ENCODE results near the gene ATOH7.
"Not testable (repeated sequence)": the region's sequence is repeated elsewhere in the genome, so short reads cannot be mapped to it uniquely, and the experiment has no call there.

Gene ATOH7

GRCh38 chr10:68237173-68237572, 5.3 kb upstream of the ATOH7 start:
- DNase-seq (ENCODE audit: low read depth) = no peak

GRCh38 chr10:68235581-68235980, 3.7 kb upstream of the ATOH7 start:
- no peak for DNase-seq (ENCODE audit: low read depth)

GRCh38 chr10:68235111-68235510, 3.2 kb upstream of the ATOH7 start:
- DNase-seq (ENCODE audit: low read depth) = no peak

GRCh38 chr10:68233046-68233445, 1.1 kb upstream of the ATOH7 start:
- DNase-seq (ENCODE audit: low read depth) = no peak

GRCh38 chr10:68231106-68231816, 652 bp downstream of the ATOH7 start:
- DNase-seq (ENCODE audit: low read depth) = peak; percentile 18

GRCh38 chr10:68230268-68230667, 1.6 kb downstream of the ATOH7 start:
- no peak for DNase-seq (ENCODE audit: low read depth)

- no peak for DNase-seq (ENCODE audit: low read depth)
Observed at GRCh38 chr10:68224810-68225209, 7.1 kb downstream of the ATOH7 start.

GRCh38 chr10:68223535-68224165, 8.3 kb downstream of the ATOH7 start:
- no peak for DNase-seq (ENCODE audit: low read depth)

- no peak for DNase-seq (ENCODE audit: low read depth)
Observed at GRCh38 chr10:68222391-68222790, 9.5 kb downstream of the ATOH7 start.

- DNase-seq (ENCODE audit: low read depth) = no peak
Observed at GRCh38 chr10:68221196-68221595, 10.7 kb downstream of the ATOH7 start.

GRCh38 chr10:68218786-68219185, 13.1 kb downstream of the ATOH7 start:
- no peak for DNase-seq (ENCODE audit: low read depth)

- no peak for DNase-seq (ENCODE audit: low read depth)
Observed at GRCh38 chr10:68212721-68213352, 19.1 kb downstream of the ATOH7 start.

- DNase-seq (ENCODE audit: low read depth) = no peak
Observed at GRCh38 chr10:68211669-68212068, 20.2 kb downstream of the ATOH7 start.

- DNase-seq (ENCODE audit: low read depth) = no peak
Observed at GRCh38 chr10:68208424-68209042, 23.4 kb downstream of the ATOH7 start.

GRCh38 chr10:68202960-68203353, 29.0 kb downstream of the ATOH7 start:
- no peak for DNase-seq (ENCODE audit: low read depth)

GRCh38 chr10:68196701-68197100, 35.2 kb downstream of the ATOH7 start:
- DNase-seq (ENCODE audit: low read depth) = no peak

- not testable (repeated sequence) for DNase-seq (ENCODE audit: low read depth)
Observed at GRCh38 chr10:68195776-68196175, 36.1 kb downstream of the ATOH7 start.

GRCh38 chr10:68194290-68194689, 37.6 kb downstream of the ATOH7 start:
- DNase-seq (ENCODE audit: low read depth) = no peak

- DNase-seq (ENCODE audit: low read depth) = no peak
Observed at GRCh38 chr10:68192113-68192512, 39.8 kb downstream of the ATOH7 start.

- no peak for DNase-seq (ENCODE audit: low read depth)
Observed at GRCh38 chr10:68188835-68189234, 43.1 kb downstream of the ATOH7 start.

GRCh38 chr10:68185085-68185484, 46.8 kb downstream of the ATOH7 start:
- DNase-seq (ENCODE audit: low read depth) = no peak

- no peak for DNase-seq (ENCODE audit: low read depth)
Observed at GRCh38 chr10:68184546-68184945, 47.4 kb downstream of the ATOH7 start.
